Neural crest cell (in vitro differentiated cells): ENCODE results near the gene SH2D4B. TPM values are rescaled to one million over a fixed set of nuclear protein-coding genes. Genes with fewer than 3 reads are reported as not detected.

Source experiments
- DNase-seq: peaks from one replicate; pipeline ENCODE4 v3.0.0; 2021; ENCODE audit warnings: low read depth, mixed read lengths, low spot score
- H3K27ac Mint-ChIP-seq: one replicate; pipeline ENCODE4 v1.8.0; 2021; ENCODE audit warnings: mild to moderate bottlenecking, mixed read lengths; ENCODE audit not compliant: unreplicated experiment
- H3K27me3 Mint-ChIP-seq: 2 replicates; pipeline ENCODE4 v1.8.0; 2021; ENCODE audit warnings: low read depth, mild to moderate bottlenecking, mixed read lengths
- H3K36me3 Mint-ChIP-seq: 2 replicates; pipeline ENCODE4 v1.8.0; 2021; ENCODE audit warnings: low read depth, mild to moderate bottlenecking, mixed read lengths
- H3K4me1 Mint-ChIP-seq: 2 replicates; pipeline ENCODE4 v1.8.0; 2021; ENCODE audit warnings: mixed read lengths
- H3K4me3 Mint-ChIP-seq: one replicate; pipeline ENCODE4 v1.8.0; 2021; ENCODE audit warnings: mild to moderate bottlenecking, mixed read lengths
- H3K9me3 Mint-ChIP-seq: 2 replicates; pipeline ENCODE4 v1.8.0; 2021; ENCODE audit warnings: mixed read lengths
- CTCF ChIP-seq: fragments of 200-600 bp; sonication (generic); conservative IDR thresholded peaks from 2 replicates; pipeline ENCODE4 v1.5.0; 2021; ENCODE audit warnings: antibody characterized with exemption, mild to moderate bottlenecking
- total RNA-seq: library from RNA; stranded (reverse); gene quantifications from 2 replicates; pipeline ENCODE4 v1.2.1, GENCODE V29; 2021

SH2D4B gene
- total RNA-seq, 1 donor from 2014 or later: 0.09 TPM

GRCh38 chr10:80544316-80544953, 6.7 kb downstream of the SH2D4B start:
- DNase-seq: no peak
- H3K9me3 Mint-ChIP-seq: no peaks in the 10 kb centered on the region
- TF ChIP-seq CTCF: no peak
- no peak overlapping the region for H3K4me3 Mint-ChIP-seq
- H3K36me3 Mint-ChIP-seq: no peaks in the 10 kb centered on the region
- no peaks in the 10 kb centered on the region for H3K4me1 Mint-ChIP-seq
- no peak overlapping the region for H3K27ac Mint-ChIP-seq
- no peaks in the 10 kb centered on the region for H3K27me3 Mint-ChIP-seq

DNA sequence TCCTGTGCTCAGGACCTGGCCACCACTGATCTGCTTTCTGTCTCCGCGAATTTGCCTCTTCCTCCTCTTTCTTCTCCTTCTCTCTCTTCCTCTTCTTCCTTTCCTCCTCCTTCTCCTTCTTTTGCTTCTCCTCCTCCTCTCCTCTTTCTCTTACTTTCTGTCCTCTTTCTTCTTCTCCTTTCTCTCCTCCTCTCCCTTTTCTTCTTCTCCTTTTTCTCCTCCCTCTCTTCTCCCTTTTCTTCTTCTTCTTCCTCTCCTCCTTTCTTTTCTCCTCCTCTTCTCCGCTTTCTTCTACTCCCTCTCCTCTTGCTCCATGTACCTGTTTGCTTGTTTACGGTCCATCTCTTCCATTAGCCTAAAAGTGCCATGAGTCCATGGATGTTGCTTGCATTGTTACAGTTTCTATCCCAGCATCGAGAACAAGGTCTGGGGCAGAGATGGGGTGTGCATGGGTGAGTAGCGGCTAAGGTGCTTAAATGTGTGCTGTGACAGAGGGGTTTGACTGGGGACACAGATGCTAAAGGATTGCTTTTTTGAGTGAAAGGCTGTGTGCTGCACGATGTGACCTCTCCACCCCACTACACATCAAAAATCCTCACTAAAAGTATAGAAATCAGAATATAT, 7.7 kb downstream of the SH2D4B start:
- TF ChIP-seq CTCF: no peak
- no peaks in the 10 kb centered on the region for H3K4me1 Mint-ChIP-seq
- no peak for DNase-seq
- H3K27ac Mint-ChIP-seq: no peak overlapping the region
- H3K27me3 Mint-ChIP-seq: no peaks in the 10 kb centered on the region
- H3K4me3 Mint-ChIP-seq: no peak overlapping the region
- no peaks in the 10 kb centered on the region for H3K9me3 Mint-ChIP-seq
- H3K36me3 Mint-ChIP-seq: no peaks in the 10 kb centered on the region

- H3K36me3 Mint-ChIP-seq: no peaks in the 10 kb centered on the region
- no peaks in the 10 kb centered on the region for H3K27me3 Mint-ChIP-seq
- no peak for DNase-seq
- peaks cover 16% of the 10 kb centered on the region for H3K4me1 Mint-ChIP-seq
- H3K4me3 Mint-ChIP-seq: peak overlapping the region; percentile 15
- H3K27ac Mint-ChIP-seq: peak overlapping the region; percentile 75
- H3K9me3 Mint-ChIP-seq: no peaks in the 10 kb centered on the region
- TF ChIP-seq CTCF: no peak
Measured at GRCh38 chr10:80552151-80552646, 14.5 kb downstream of the SH2D4B start.

GRCh38 chr10:80553436-80553835, 15.7 kb downstream of the SH2D4B start:
- H3K36me3 Mint-ChIP-seq: no peaks in the 10 kb centered on the region
- no peak overlapping the region for H3K4me3 Mint-ChIP-seq
- H3K4me1 Mint-ChIP-seq: peaks cover 16% of the 10 kb centered on the region
- no peak for TF ChIP-seq CTCF
- no peak for DNase-seq
- no peaks in the 10 kb centered on the region for H3K27me3 Mint-ChIP-seq
- H3K9me3 Mint-ChIP-seq: no peaks in the 10 kb centered on the region
- no peak overlapping the region for H3K27ac Mint-ChIP-seq

DNA sequence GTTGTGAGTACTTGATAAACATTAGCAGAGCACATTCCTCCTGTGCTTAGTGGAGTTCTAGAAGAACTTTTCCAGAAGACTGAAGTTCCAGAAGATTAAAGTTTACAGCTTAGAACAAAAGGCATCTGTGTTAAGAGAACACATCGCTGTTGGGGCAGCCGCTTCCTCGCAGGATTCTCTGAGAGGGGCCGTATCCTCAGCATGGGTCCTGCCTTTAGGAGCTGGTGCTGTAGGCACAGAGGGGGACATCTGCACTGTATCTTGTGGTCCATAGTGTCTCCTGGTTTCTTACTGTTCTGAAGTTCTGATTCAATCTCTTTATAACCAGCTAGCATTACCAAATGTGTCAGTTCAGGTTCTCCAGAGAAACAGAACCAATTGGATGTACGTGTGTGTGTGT, 16.3 kb downstream of the SH2D4B start:
- H3K27ac Mint-ChIP-seq: no peak overlapping the region
- no peak for TF ChIP-seq CTCF
- H3K27me3 Mint-ChIP-seq: no peaks in the 10 kb centered on the region
- no peak overlapping the region for H3K4me3 Mint-ChIP-seq
- peaks cover 16% of the 10 kb centered on the region for H3K4me1 Mint-ChIP-seq
- H3K36me3 Mint-ChIP-seq: no peaks in the 10 kb centered on the region
- no peak for DNase-seq
- no peaks in the 10 kb centered on the region for H3K9me3 Mint-ChIP-seq
